HepG2 (cell line): ENCODE data around the gene PDE8B. TPM values are rescaled to one million over a fixed set of nuclear protein-coding genes. Genes with fewer than 3 reads are reported as not detected.

Source experiments
- ATF7 ChIP-seq, 2 experiments: fragments of 450-650 bp in 1 of 2; sonication (generic) in 1 of 2; formaldehyde crosslinking in 1 of 2; IDR thresholded peaks; 2 replicates each; pipeline versions ENCODE4 v1.4.0 to v1.6.1; 2016 to 2020; ENCODE audit warnings: antibody characterized with exemption in 1 of 2, mild to moderate bottlenecking in 1 of 2, missing genetic modification reagents in 1 of 2
- ETV6 ChIP-seq: sonication (generic); formaldehyde crosslinking; conservative IDR thresholded peaks from 2 replicates; pipeline ENCODE4 v1.4.0; 2020; ENCODE audit warnings: missing genetic modification reagents
- FOSL2 ChIP-seq: sonication (generic); formaldehyde crosslinking; IDR thresholded peaks from 2 replicates; pipeline ENCODE4 v1.4.0; 2020; ENCODE audit warnings: missing genetic modification reagents
- GATAD2A ChIP-seq: IDR thresholded peaks from 2 replicates; pipeline ENCODE4 v1.6.1; 2016
- HOXA9 ChIP-seq: sonication (generic); formaldehyde crosslinking; IDR thresholded peaks from 2 replicates; pipeline ENCODE4 v1.8.1; 2022; ENCODE audit warnings: missing genetic modification reagents, mild to moderate bottlenecking, moderate library complexity, borderline replicate concordance
- LCORL ChIP-seq, 2 experiments: fragments of 450-650 bp in 1 of 2; sonication (generic) in 1 of 2; formaldehyde crosslinking in 1 of 2; IDR thresholded peaks; 2 replicates each; pipeline versions ENCODE4 v1.5.0 to v1.6.1; 2017 to 2020; ENCODE audit warnings: antibody characterized with exemption in 1 of 2, missing genetic modification reagents in 1 of 2
- MXD4 ChIP-seq: IDR thresholded peaks from 2 replicates; pipeline ENCODE4 v1.6.1; 2016; ENCODE audit warnings: mild to moderate bottlenecking, missing biosample characterization, missing genetic modification reagents
- NCOA2 ChIP-seq: sonication (generic); formaldehyde crosslinking; IDR thresholded peaks from 2 replicates; pipeline ENCODE4 v1.8.0; 2022; ENCODE audit warnings: inconsistent platforms
- NR1H2 ChIP-seq: sonication (generic); formaldehyde crosslinking; IDR thresholded peaks from 2 replicates; pipeline ENCODE4 v1.8.1; 2022; ENCODE audit warnings: low read depth, missing genetic modification reagents, borderline replicate concordance
- PAWR ChIP-seq: sonication (generic); formaldehyde crosslinking; IDR thresholded peaks from 2 replicates; pipeline ENCODE4 v1.4.0; 2020; ENCODE audit warnings: missing genetic modification reagents, mild to moderate bottlenecking, borderline replicate concordance
- SMAD3 ChIP-seq: sonication (generic); formaldehyde crosslinking; IDR thresholded peaks from 2 replicates; pipeline ENCODE4 v1.4.0; 2020; ENCODE audit warnings: missing genetic modification reagents
- SOX6 ChIP-seq, 2 experiments: fragments of 450-650 bp in 1 of 2; sonication (generic) in 1 of 2; formaldehyde crosslinking in 1 of 2; IDR thresholded peaks; 2 replicates each; pipeline versions ENCODE4 v1.4.0 to v1.6.1; 2017 to 2020; ENCODE audit warnings: antibody characterized with exemption in 1 of 2, mild to moderate bottlenecking in 1 of 2, missing genetic modification reagents in 1 of 2
- STAG1 ChIP-seq: sonication (generic); formaldehyde crosslinking; IDR thresholded peaks from 2 replicates; pipeline ENCODE4 v1.4.0; 2020; ENCODE audit warnings: missing genetic modification reagents
- THRA ChIP-seq: sonication (generic); formaldehyde crosslinking; IDR thresholded peaks from 2 replicates; pipeline ENCODE4 v1.4.0; 2020; ENCODE audit warnings: missing genetic modification reagents, borderline replicate concordance
- ZFX ChIP-seq: sonication (generic); formaldehyde crosslinking; IDR thresholded peaks from 2 replicates; pipeline ENCODE4 v1.4.0; 2020; ENCODE audit warnings: mild to moderate bottlenecking, low read depth, missing genetic modification reagents, moderate library complexity
- ZNF12 ChIP-seq: sonication (generic); formaldehyde crosslinking; IDR thresholded peaks from 2 replicates; pipeline ENCODE4 v1.5.0; 2020; ENCODE audit warnings: missing genetic modification reagents
- ZNF670 ChIP-seq: sonication (generic); formaldehyde crosslinking; IDR thresholded peaks from 2 replicates; pipeline ENCODE4 v1.8.0; 2022; ENCODE audit warnings: mild to moderate bottlenecking, missing genetic modification reagents, borderline replicate concordance
- ZNF781 ChIP-seq: sonication (generic); formaldehyde crosslinking; IDR thresholded peaks from 2 replicates; pipeline ENCODE4 v1.5.1; 2020; ENCODE audit warnings: borderline replicate concordance, mild to moderate bottlenecking, missing genetic modification reagents; ENCODE audit errors: not compliant biosample characterization
- ZNF883 ChIP-seq: sonication (generic); formaldehyde crosslinking; IDR thresholded peaks from 2 replicates; pipeline ENCODE4 v1.5.1; 2020; ENCODE audit warnings: mild to moderate bottlenecking, missing genetic modification reagents; ENCODE audit errors: not compliant biosample characterization
- ZSCAN20 ChIP-seq: sonication (generic); formaldehyde crosslinking; IDR thresholded peaks from 2 replicates; pipeline ENCODE4 v1.4.0; 2020; ENCODE audit warnings: missing genetic modification reagents, mild to moderate bottlenecking, borderline replicate concordance
- ZSCAN9 ChIP-seq: IDR thresholded peaks from 2 replicates; pipeline ENCODE4 v1.6.1; 2016; ENCODE audit warnings: borderline replicate concordance
- polyA plus RNA-seq, 8 experiments: library from polyadenylated mRNA; depleted of rRNA in 3 of 8; stranded (reverse) in 7 of 8; unstranded in 1 of 8; fragments of >200 nt; fragmentation: Illumina TruSeq in 4 of 8; extraction: Trizol in 4 of 8; gene quantifications; 2 replicates each; pipeline versions ENCODE4 v1.2.1 to v1.2.3, GENCODE V29; 2011 to 2016; ENCODE audit warnings: low read depth in 4 of 8, missing spikeins in 1 of 8, mixed read lengths in 1 of 8; ENCODE audit not compliant: insufficient read depth in 1 of 8
- total RNA-seq, 5 experiments: library from RNA; depleted of rRNA; stranded (reverse); fragments of >200 nt; fragmentation: Illumina TruSeq; extraction: Trizol; gene quantifications; 2 replicates each; pipeline ENCODE4 v1.2.3, GENCODE V29; 2016; ENCODE audit warnings: low read depth in 1 of 5
- TF ChIP-seq, protein P1 (sequence below): sonication (generic); formaldehyde crosslinking; IDR thresholded peaks from 2 replicates; pipeline ENCODE4 v1.4.0; 2020; ENCODE audit warnings: missing genetic modification reagents
- TF ChIP-seq, protein P2 (sequence below): sonication (generic); formaldehyde crosslinking; IDR thresholded peaks from 2 replicates; pipeline ENCODE4 v1.5.1; 2020; ENCODE audit warnings: missing genetic modification reagents, mild to moderate bottlenecking, borderline replicate concordance

The PDE8B gene
- total and polyA plus RNA-seq, 2 of the 13 experiments (the other 11 are each of a cell fraction or from before 2014, with no cell fraction given) = 0.07 TPM; not detected in 1

DNA sequence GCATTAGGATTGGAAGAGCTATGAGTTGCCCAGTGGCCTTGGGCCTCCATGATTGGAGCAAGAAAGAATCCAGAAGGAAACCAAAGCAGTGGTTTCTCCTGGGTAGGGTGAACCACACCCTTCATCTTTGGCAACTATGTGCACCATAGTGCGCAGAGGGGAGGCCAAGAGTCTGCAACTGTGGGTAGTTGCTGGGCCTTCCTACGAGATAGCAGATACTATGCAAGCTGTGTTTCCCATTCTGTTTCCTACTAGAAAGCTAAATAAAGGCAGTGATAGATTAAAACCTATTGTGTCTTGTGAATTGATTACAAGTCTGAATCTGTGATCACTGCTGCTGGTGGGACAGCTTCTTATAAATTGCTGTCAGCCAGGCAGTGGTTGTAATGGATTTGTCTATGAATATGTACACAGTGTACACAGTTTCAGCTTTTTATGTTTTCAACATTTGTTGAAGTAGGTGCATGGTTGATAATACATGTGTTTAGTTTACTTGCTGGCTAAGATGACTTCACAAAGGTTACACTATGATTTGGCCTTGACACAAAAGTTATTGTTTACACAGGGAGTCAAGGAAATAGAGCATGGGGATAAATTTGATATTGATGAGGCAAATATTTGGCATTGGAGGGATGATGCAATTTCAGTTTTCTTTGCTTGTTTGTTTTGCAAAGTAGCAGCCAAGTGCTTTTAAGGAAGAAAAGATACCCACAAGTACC lies 23.7 kb upstream of the PDE8B start (continued):
- TF ChIP-seq, protein P1, sequence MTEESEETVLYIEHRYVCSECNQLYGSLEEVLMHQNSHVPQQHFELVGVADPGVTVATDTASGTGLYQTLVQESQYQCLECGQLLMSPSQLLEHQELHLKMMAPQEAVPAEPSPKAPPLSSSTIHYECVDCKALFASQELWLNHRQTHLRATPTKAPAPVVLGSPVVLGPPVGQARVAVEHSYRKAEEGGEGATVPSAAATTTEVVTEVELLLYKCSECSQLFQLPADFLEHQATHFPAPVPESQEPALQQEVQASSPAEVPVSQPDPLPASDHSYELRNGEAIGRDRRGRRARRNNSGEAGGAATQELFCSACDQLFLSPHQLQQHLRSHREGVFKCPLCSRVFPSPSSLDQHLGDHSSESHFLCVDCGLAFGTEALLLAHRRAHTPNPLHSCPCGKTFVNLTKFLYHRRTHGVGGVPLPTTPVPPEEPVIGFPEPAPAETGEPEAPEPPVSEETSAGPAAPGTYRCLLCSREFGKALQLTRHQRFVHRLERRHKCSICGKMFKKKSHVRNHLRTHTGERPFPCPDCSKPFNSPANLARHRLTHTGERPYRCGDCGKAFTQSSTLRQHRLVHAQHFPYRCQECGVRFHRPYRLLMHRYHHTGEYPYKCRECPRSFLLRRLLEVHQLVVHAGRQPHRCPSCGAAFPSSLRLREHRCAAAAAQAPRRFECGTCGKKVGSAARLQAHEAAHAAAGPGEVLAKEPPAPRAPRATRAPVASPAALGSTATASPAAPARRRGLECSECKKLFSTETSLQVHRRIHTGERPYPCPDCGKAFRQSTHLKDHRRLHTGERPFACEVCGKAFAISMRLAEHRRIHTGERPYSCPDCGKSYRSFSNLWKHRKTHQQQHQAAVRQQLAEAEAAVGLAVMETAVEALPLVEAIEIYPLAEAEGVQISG = no peak
- TF ChIP-seq MXD4 (CRISPR knock-in tag) = no peak
- TF ChIP-seq ZNF670 = 0 out of 2 replicates have a peak, but pooled peaks have one; percentile 54
- no peak for TF ChIP-seq HOXA9 (CRISPR knock-in tag)
- TF ChIP-seq NR1H2 (CRISPR knock-in tag) = no peak
- no peak for TF ChIP-seq ETV6 (CRISPR knock-in tag)
- TF ChIP-seq, protein P2, sequence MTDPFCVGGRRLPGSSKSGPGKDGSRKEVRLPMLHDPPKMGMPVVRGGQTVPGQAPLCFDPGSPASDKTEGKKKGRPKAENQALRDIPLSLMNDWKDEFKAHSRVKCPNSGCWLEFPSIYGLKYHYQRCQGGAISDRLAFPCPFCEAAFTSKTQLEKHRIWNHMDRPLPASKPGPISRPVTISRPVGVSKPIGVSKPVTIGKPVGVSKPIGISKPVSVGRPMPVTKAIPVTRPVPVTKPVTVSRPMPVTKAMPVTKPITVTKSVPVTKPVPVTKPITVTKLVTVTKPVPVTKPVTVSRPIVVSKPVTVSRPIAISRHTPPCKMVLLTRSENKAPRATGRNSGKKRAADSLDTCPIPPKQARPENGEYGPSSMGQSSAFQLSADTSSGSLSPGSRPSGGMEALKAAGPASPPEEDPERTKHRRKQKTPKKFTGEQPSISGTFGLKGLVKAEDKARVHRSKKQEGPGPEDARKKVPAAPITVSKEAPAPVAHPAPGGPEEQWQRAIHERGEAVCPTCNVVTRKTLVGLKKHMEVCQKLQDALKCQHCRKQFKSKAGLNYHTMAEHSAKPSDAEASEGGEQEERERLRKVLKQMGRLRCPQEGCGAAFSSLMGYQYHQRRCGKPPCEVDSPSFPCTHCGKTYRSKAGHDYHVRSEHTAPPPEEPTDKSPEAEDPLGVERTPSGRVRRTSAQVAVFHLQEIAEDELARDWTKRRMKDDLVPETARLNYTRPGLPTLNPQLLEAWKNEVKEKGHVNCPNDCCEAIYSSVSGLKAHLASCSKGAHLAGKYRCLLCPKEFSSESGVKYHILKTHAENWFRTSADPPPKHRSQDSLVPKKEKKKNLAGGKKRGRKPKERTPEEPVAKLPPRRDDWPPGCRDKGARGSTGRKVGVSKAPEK = no peak
- TF ChIP-seq FOSL2 (CRISPR knock-in tag) = peak; percentile 25; the same call in 1 of the 2 replicates
- TF ChIP-seq ZSCAN9 (CRISPR knock-in tag) = no peak
- TF ChIP-seq ZNF12 (CRISPR knock-in tag) = no peak
- TF ChIP-seq PAWR = no peak
- TF ChIP-seq ZSCAN20 (CRISPR knock-in tag) = no peak
- TF ChIP-seq GATAD2A (CRISPR knock-in tag) = peak; percentile 95
- TF ChIP-seq ZNF781 (CRISPR knock-in tag) = no peak
- peak; percentile 89 for TF ChIP-seq SMAD3 (CRISPR knock-in tag)
- no peak for TF ChIP-seq SOX6 (IDR thresholded peaks at IDR 0.05)
- peak; percentile 83 for TF ChIP-seq SOX6 (CRISPR knock-in tag; IDR thresholded peaks at IDR 0.05)
- TF ChIP-seq NCOA2 (CRISPR knock-in tag) = peak; percentile 82
- no peak for TF ChIP-seq STAG1 (CRISPR knock-in tag)
- peak; percentile 58 for TF ChIP-seq ATF7 (IDR thresholded peaks at IDR 0.05)
- TF ChIP-seq ATF7 (CRISPR knock-in tag; IDR thresholded peaks at IDR 0.05) = no peak
- TF ChIP-seq ZFX (CRISPR knock-in tag) = no peak
- TF ChIP-seq LCORL (IDR thresholded peaks at IDR 0.05) = no peak
- TF ChIP-seq LCORL (CRISPR knock-in tag; IDR thresholded peaks at IDR 0.05) = no peak
- TF ChIP-seq ZNF883 = no peak
- TF ChIP-seq THRA = no peak
